Measurements from ENCODE around the gene CHN1.

CHN1 gene

GRCh38 chr2:174870787-174871186 lies 134.4 kb downstream of the CHN1 start:
- DNase-seq: no peak

DNA sequence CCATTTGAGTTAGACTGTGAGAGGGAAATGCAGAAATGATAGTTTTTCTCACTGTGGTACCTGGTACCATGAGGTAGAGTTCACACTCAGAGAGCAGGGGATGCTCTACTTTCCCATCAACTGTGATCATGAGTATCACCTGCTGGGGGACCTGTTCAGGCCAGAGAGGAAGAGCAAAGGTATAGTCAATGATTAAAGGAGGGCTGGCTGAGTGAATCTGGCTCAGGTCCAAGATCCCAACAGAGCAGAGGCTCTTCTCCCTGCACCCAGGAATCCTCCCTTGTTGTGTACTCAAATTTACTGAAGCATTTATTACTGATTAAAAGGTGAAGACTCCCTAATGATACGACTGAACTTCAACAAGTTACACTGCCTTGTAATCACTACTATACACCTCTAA lies 136.3 kb downstream of the CHN1 start:
- DNase-seq: no peak

DNA sequence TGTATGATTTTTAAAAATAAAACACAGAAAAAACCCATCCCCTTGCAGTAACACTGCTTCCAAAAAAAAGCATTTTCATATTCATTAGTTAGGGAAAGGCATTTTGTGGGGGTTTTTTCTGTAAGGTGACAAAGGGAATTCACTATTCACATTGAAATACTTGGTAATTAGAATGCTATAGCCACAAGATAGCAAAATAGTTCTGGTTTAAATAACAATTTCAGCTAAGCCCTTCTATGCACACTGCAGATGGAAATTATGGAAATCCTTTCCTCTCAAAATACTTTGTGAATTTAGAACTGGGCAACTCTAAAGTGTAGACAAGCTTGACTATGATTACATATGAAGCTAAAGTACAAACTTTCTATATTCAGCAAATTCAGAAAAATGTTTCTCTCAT lies 138.8 kb downstream of the CHN1 start:
- no peak for DNase-seq

DNA sequence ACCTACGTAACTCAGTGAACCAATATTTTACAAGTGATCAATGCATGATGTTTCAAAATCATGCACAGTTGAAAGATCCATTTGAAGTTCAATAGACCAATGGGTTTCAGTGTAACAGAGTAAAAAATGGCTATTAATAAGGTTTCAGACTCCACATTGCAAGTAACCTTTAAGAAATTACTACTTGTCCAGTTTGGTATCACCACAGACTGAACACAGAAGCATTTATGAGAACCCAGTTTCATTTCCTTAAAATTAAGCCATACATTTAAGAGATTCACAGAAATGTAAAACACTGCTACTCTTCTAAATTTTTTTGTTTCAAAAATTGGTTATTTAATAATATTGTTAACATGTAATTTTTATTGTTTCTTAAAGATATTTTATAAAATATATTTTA lies 142.0 kb downstream of the CHN1 start:
- DNase-seq: no peak

GRCh38 chr2:174859563-174860169 lies 145.5 kb downstream of the CHN1 start:
- DNase-seq: no peak

DNA sequence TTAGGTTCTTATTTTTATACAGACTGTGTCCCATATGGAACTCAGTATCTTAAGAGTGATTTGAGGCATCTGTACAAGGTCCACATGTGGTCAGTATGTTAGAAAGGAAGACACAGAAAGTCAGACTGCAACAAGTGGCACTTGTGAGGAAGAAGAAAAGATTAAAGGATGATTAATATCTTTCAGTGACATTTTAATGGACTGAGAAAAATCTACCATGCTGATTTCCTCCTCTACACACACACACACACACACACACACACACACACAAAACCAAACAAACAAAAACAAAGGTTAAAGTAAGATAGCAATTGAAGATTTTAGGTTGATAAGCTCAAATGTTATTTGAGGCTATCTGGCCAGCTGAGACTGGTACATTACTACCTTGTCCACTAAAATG lies 146.4 kb downstream of the CHN1 start:
- no peak for DNase-seq

- no peak for DNase-seq
Observed at GRCh38 chr2:174856447-174856846, 148.7 kb downstream of the CHN1 start.

DNA sequence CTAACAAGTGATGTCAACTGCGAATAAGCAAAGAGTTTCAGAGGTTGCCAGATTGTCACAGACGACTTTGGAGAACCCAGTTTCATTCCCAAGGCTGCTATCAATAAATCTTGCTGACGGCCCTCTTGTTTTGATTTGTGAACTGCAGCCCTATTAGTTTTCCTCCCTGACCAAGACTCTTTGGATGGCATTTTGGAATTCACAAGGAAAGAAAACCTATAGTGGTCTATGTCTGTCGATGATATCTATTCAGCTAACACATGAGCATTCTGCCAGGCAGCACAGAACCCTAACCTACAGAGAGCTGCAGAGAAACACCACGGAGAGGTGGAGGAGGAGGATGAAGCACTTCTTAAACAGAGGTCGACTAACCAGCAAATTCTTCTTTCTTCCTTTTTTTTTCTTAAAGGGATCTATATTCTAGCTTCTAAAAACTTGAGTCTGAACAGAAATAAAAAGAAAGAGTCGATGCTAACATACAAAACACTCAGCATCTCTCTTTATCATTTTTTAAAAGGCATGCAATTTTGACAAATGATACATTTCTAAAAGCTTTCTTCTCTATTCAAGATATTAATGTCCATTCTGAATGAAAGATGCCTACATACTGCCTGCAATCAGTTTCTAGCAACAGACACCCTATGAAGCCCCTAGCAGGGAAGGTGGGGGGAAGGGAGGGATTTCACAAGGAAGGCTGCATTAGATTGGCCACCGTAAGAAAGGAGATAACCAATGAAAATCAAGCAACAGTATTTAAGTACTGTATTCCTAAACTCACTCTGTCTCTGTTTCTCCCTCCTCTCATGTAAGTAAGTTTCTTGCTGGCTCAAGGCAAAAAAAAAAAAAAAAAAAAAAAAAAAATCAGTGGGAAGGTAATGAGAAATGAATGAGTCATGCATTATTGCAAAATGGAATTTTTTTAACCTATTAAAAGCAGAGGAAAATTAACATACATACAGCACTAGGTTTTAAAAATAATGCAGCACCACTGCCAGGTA lies 157.9 kb downstream of the CHN1 start:
- DNase-seq: peak; percentile 92

DNA sequence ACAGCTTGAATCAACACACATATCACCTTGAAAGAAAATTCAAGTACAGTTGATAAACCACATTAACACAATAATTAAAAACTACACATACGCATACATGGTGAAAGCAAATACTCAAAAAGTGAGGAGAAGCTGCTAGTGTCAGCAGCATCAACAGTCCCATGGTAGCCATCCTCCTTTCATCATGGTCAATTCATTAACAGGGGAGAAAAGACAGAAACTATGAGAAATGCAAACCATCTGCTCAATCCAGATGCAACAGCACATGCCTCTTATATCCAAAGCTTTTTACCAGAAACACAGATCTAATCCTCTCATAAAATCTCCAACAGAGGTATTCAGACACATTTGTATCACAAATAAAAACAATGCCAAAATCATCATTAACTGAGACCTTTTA lies 159.0 kb downstream of the CHN1 start:
- DNase-seq: peak; percentile 30

DNA sequence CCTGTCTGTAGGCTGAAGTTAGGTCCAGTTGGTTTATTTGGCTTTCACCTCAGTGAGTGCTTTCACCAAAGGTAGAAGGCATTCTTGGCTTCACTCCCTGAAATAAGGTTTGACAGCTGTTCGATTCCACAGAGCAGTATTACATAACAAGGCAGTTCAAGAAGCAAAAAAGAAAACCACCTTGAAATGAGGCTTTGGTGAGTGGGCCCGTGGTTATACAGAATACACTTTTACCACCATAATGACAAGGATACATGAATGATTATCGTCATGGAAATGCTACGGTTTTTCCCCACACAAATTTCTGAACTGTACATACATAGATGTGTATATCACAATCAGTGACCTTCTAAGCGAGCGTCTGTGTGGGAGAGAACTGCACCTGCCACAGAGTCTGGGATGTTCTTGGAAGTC lies 160.9 kb downstream of the CHN1 start:
- no peak for DNase-seq

- DNase-seq: no peak
Observed at GRCh38 chr2:174842496-174842895, 162.7 kb downstream of the CHN1 start.

GRCh38 chr2:174841936-174842335 lies 163.2 kb downstream of the CHN1 start:
- DNase-seq: no peak

DNA sequence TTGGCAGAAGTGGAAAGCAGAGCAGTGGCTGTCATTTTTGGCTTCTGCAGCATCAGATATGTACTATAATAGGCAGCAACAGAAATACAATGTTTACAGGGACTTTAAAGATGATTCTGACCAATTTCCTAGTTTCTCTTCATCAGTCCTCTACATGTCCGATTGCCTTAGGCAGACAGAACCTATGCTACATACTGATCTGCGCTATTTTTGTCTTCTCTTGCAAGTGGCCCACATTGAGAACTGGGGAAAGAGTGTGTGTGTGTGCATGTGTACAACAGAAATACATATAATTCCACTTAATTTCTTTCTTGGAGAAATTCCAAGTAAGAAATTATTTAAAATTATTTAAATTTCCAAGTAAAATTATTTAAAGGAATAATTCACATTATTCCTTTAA lies 163.8 kb downstream of the CHN1 start:
- no peak for DNase-seq

DNA sequence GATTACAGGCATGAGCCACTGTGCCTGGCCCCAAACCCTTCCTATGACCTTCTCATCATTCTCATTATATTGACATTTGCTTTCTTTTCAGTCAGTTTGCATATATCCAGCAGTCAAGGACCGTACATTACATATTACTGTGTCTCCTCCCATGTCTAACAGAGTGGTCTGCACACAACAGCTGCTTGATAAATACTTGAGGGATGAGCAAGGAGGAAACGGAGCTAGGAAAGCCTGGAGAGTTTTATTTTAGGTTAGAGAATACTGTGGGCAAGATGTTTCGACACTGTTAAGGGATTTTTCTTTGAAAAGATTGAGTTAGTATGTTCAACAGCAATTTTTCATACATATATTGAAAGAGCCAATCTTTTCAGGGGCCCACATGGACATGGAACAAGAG lies 164.7 kb downstream of the CHN1 start:
- peak; percentile 91 for DNase-seq

DNA sequence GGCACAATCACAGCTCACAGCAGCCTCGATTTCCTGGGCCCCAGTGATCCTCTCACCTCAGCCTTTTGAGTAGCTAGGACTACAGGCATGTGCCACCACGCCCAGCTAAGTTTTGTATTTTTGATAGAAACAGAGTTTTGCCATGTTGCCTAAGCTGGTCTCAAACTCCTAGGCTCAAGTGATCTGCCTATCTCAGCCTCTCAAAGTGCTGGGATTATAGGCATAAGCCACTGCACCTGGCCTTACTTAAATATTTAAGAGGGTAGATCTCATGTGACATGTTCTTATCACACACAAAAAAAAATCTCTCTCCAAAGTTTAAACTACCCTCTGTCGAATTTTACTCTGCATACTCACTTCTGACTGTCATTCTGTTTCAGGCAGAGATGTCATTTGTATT lies 165.5 kb downstream of the CHN1 start:
- DNase-seq: no peak

- DNase-seq: no peak
Observed at GRCh38 chr2:174836995-174837390, 168.2 kb downstream of the CHN1 start.

DNA sequence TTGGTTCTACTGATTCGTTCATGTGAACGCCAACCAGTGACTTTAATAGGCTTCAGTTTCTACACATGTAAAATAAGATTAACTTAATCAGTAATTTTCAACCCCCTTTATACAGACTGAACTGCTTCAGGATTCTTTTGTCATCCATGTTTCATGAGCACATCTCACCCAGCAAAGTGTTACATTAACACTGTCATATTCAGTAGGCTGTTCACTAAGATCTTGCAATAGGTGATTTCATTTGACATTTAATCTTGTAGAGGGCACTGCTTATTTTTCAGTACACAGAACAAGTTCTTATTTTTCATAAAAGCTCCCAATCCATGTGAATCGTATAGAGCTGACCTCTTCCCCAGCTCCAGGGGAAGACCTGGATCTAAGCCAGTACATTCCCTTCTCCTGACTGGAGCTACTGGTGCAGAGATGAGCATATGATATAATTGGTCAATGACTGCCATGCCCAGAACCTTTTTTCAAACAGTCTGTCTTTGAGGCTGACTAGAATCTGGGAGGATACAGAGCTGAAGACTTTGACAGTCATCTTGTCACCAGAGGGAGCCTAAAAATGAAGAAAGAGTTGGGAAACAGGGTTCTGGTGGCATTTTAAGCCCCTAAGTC lies 168.7 kb downstream of the CHN1 start:
- DNase-seq: peak; percentile 98

GRCh38 chr2:174835797-174836255 lies 169.4 kb downstream of the CHN1 start:
- peak; percentile 99 for DNase-seq

- no peak for DNase-seq
Observed at GRCh38 chr2:174833737-174834136, 171.4 kb downstream of the CHN1 start.

GRCh38 chr2:174830561-174830960 lies 174.6 kb downstream of the CHN1 start:
- no peak for DNase-seq

GRCh38 chr2:174829550-174829949 lies 175.6 kb downstream of the CHN1 start:
- DNase-seq: peak; percentile 15

DNA sequence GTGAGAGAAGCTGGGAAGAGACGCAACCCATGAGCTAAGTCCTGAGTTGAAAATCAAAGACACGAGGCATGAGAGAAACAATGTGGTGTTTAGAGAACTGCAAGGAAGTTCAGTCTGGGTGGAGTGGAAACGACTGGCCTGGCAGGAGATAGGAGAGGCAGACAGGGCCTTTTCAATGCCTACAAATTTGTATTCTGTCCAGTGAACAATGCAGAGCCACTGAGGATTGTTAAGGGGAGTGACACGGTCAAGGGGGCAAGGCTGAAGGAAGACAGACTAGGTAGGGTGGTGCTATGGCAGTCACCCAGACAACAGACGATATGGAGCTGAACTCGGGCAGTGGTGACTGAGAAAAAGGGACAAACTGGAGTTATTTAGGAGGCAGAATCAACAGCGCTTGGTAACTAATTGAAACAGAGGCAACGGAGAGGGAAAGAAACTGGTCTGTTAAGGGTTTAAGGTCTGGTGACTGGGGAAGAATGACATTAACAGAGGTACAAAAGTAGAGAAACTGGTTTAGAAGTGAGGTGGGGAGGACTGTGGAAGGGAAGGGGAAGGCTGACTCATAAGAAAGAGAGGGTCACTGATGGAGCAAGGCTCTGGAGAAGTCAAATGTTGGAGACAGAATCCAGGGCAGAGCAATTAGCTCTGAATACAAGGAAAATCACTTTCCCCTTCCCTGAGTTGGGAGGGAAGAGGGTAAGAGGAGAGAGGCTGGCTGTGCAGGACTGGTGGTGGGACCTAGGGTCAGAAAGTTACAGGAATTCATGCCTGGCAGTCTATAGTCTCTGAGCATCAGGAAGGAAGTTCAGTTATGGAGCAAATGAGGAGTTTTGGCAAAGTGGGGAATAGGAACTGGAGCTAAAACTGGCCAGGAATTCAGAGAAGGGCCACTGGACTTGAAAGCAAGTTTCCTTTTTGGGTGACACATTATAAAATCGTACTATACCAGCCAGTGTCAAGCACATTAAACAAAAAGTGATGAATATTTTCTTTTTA lies 177.5 kb downstream of the CHN1 start:
- peak; percentile 13 for DNase-seq
